H4 (cell line): ENCODE measurements around the gene VCP. TPM values are rescaled to one million over a fixed set of nuclear protein-coding genes. Genes with fewer than 3 reads are reported as not detected.
"Not testable (repeated sequence)": the region's sequence is repeated elsewhere in the genome, so short reads cannot be mapped to it uniquely, and the experiment has no call there.

ENCODE experiments used
- DNase-seq: peaks from one replicate; pipeline ENCODE4 v3.0.0-alpha.2; 2015; ENCODE audit warnings: low spot score
- total RNA-seq: library from RNA; depleted of rRNA; stranded (reverse); fragments of >200 nt; shearing (Covaris generic); gene quantifications from 2 replicates; pipeline ENCODE4 v1.2.3, GENCODE V29; 2014

VCP gene
- total RNA-seq, 1 experiment from 2014 or later, result 380 TPM

- no peak for DNase-seq
These were observed 11.7 kb downstream of the VCP start for GRCh38 chr9:35060548-35061207.

GRCh38 chr9:35059438-35059837 lies 13.0 kb downstream of the VCP start:
- no peak for DNase-seq

- no peak for DNase-seq
These were observed 15.2 kb downstream of the VCP start for GRCh38 chr9:35057271-35057620.

- DNase-seq, result no peak
These were observed 15.7 kb downstream of the VCP start for GRCh38 chr9:35056571-35057270.

- DNase-seq, result no peak
These were observed 17.4 kb downstream of the VCP start for GRCh38 chr9:35054871-35055644.

GRCh38 chr9:35054185-35054835 lies 18.1 kb downstream of the VCP start:
- DNase-seq, result no peak

GRCh38 chr9:35051069-35051967 lies 21.1 kb downstream of the VCP start:
- peak; percentile 48 for DNase-seq

GRCh38 chr9:35048511-35048910 lies 23.9 kb downstream of the VCP start:
- DNase-seq, result no peak

GRCh38 chr9:35044071-35044470 lies 28.4 kb downstream of the VCP start:
- DNase-seq, result no peak

- no peak for DNase-seq
These were observed 29.4 kb downstream of the VCP start for GRCh38 chr9:35042891-35043545.

GRCh38 chr9:35042081-35042604 lies 30.3 kb downstream of the VCP start:
- DNase-seq, result peak; percentile 32

GRCh38 chr9:35035851-35036701 lies 36.3 kb downstream of the VCP start:
- DNase-seq, result no peak

- no peak for DNase-seq
These were observed 39.3 kb downstream of the VCP start for GRCh38 chr9:35033101-35033500.

- no peak for DNase-seq
These were observed 42.6 kb downstream of the VCP start for GRCh38 chr9:35029852-35030251.

GRCh38 chr9:35029241-35029640 lies 43.2 kb downstream of the VCP start:
- no peak for DNase-seq

GRCh38 chr9:35028341-35028740 lies 44.1 kb downstream of the VCP start:
- DNase-seq, result no peak

GRCh38 chr9:35027860-35028259 lies 44.6 kb downstream of the VCP start:
- DNase-seq, result no peak

- no peak for DNase-seq
These were observed 45.1 kb downstream of the VCP start for GRCh38 chr9:35027374-35027773.

- no peak for DNase-seq
These were observed 45.8 kb downstream of the VCP start for GRCh38 chr9:35026671-35027070.

GRCh38 chr9:35023443-35023842 lies 49.0 kb downstream of the VCP start:
- DNase-seq, result not testable (repeated sequence)
